Cardiac fibroblast (primary cell): ENCODE measurements around the gene KRTAP1-1.

Experiments
- DNase-seq, 2 donors: peaks; one replicate each; pipeline versions ENCODE4 v3.0.0 to v3.0.0-alpha.2; 2010; ENCODE audit warnings: low read depth in 2 of 2
- H3K4me3 ChIP-seq, 2 donors: replicated peaks in 1 of 2; 1 replicate in 1 of 2; 2 replicates in 1 of 2; pipeline ENCODE4 v1.5.1; 2011; ENCODE audit warnings: low read depth in 2 of 2, low read length in 2 of 2, mild to moderate bottlenecking in 2 of 2, moderate library complexity in 1 of 2
- CTCF ChIP-seq: IDR thresholded peaks from one replicate; pipeline ENCODE4 v1.5.1; 2011; ENCODE audit warnings: low read depth, mild to moderate bottlenecking, low read length, inconsistent platforms

KRTAP1-1 gene

GRCh38 chr17:40997361-40997760, 43.9 kb downstream of the KRTAP1-1 start:
- no peak for TF ChIP-seq CTCF
- H3K4me3 ChIP-seq, result no peak overlapping the region
- DNase-seq, result no peak

DNA sequence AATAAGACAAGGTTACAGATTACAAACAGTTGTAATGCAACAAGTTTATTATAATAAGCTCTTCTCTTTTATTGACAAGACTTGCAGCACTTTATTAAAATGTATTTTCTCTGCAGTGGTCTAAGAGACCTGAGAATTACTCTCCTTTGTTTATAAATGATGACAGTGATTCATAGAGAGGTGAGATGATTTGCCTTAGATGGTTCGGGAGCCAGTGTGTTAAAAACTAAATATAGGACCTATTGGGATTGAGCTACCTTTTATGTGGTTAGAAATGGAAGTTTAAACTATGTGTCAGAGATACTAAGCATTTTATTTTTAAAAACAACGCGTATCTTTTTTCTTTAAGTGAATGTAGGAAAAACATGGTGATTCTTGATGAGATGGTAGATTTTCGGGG, 44.4 kb downstream of the KRTAP1-1 start:
- no peak for TF ChIP-seq CTCF
- no peak overlapping the region for H3K4me3 ChIP-seq
- no peak for DNase-seq

- no peak overlapping the region for H3K4me3 ChIP-seq
- no peak for TF ChIP-seq CTCF
- no peak for DNase-seq
Measured at GRCh38 chr17:40995116-40995515, 46.1 kb downstream of the KRTAP1-1 start.

GRCh38 chr17:40993839-40994238, 47.4 kb downstream of the KRTAP1-1 start, which contains the start of gene KRTAP3-3:
KRTAP3-3 (minus strand) TSS chr17:40994164; CDS start chr17:40994097, 67 bp downstream.
- no peak for DNase-seq
- no peak within 1 kb of the TSS for H3K4me3 ChIP-seq
- TF ChIP-seq CTCF, result no peak

- no peak for TF ChIP-seq CTCF
- no peak for DNase-seq
- H3K4me3 ChIP-seq, result no peak overlapping the region
Measured at GRCh38 chr17:40993084-40993483, 48.2 kb downstream of the KRTAP1-1 start.

- DNase-seq, result no peak
- no peak overlapping the region for H3K4me3 ChIP-seq
- TF ChIP-seq CTCF, result no peak
Measured at GRCh38 chr17:40992666-40993065, 48.6 kb downstream of the KRTAP1-1 start.
